SK-N-SH (cell line): ENCODE data around the gene ZHX3.

Source experiments
- CHD2 ChIP-seq: fragments of 150-350 bp; IDR thresholded peaks from 2 replicates; pipeline ENCODE4 v1.6.1; 2018; ENCODE audit warnings: low read length; ENCODE audit not compliant: partially characterized antibody
- FOXM1 ChIP-seq: IDR thresholded peaks from 2 replicates; pipeline ENCODE4 v1.4.0; 2012; ENCODE audit warnings: low read depth, mild to moderate bottlenecking
- JUND ChIP-seq: IDR thresholded peaks from 2 replicates; pipeline ENCODE4 v1.4.0; 2012
- NFIC ChIP-seq: IDR thresholded peaks from 2 replicates; pipeline ENCODE4 v1.4.0; 2012; ENCODE audit warnings: borderline replicate concordance
- POLR2AphosphoS5 ChIP-seq: IDR thresholded peaks from 2 replicates; pipeline ENCODE4 v1.6.1; 2012; ENCODE audit warnings: low read depth, low read length
- RAD21 ChIP-seq: IDR thresholded peaks from 2 replicates; pipeline ENCODE4 v1.6.1; 2012; ENCODE audit warnings: mild to moderate bottlenecking, low read length
- RCOR1 ChIP-seq: fragments of 150-350 bp; IDR thresholded peaks from 2 replicates; pipeline ENCODE4 v1.6.1; 2017; ENCODE audit warnings: antibody characterized with exemption, low read length
- RXRA ChIP-seq: IDR thresholded peaks from 2 replicates; pipeline ENCODE4 v1.4.0; 2012; ENCODE audit warnings: low read depth, mild to moderate bottlenecking, borderline replicate concordance
- SMC3 ChIP-seq: IDR thresholded peaks from 2 replicates; pipeline ENCODE4 v1.6.1; 2012; ENCODE audit warnings: low read depth, low read length, improper control_type of control experiment
- TAF1 ChIP-seq: IDR thresholded peaks from 2 replicates; pipeline ENCODE4 v1.6.1; 2012; ENCODE audit warnings: low read depth, mild to moderate bottlenecking, low read length, moderate library complexity, borderline replicate concordance
- TF ChIP-seq, protein P1 (sequence below): fragments of 200-600 bp; sonication (generic); IDR thresholded peaks from 2 replicates; pipeline ENCODE4 v1.6.1; 2017; ENCODE audit warnings: antibody characterized with exemption, mild to moderate bottlenecking, moderate library complexity
- TF ChIP-seq, protein P2 (sequence below): fragments of 150-350 bp; IDR thresholded peaks from 2 replicates; pipeline ENCODE4 v1.6.1; 2017; ENCODE audit warnings: antibody characterized with exemption, low read length, low read depth, borderline replicate concordance
- TF ChIP-seq, protein P3 (sequence below): IDR thresholded peaks from 2 replicates; pipeline ENCODE4 v1.4.0; 2012; ENCODE audit warnings: low read depth, borderline replicate concordance

GRCh38 chr20:41135888-41136679 lies 181.4 kb downstream of the ZHX3 start:
- TF ChIP-seq, protein P1, sequence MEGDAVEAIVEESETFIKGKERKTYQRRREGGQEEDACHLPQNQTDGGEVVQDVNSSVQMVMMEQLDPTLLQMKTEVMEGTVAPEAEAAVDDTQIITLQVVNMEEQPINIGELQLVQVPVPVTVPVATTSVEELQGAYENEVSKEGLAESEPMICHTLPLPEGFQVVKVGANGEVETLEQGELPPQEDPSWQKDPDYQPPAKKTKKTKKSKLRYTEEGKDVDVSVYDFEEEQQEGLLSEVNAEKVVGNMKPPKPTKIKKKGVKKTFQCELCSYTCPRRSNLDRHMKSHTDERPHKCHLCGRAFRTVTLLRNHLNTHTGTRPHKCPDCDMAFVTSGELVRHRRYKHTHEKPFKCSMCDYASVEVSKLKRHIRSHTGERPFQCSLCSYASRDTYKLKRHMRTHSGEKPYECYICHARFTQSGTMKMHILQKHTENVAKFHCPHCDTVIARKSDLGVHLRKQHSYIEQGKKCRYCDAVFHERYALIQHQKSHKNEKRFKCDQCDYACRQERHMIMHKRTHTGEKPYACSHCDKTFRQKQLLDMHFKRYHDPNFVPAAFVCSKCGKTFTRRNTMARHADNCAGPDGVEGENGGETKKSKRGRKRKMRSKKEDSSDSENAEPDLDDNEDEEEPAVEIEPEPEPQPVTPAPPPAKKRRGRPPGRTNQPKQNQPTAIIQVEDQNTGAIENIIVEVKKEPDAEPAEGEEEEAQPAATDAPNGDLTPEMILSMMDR, result no peak
- TF ChIP-seq POLR2AphosphoS5, result no peak
- TF ChIP-seq, protein P2, sequence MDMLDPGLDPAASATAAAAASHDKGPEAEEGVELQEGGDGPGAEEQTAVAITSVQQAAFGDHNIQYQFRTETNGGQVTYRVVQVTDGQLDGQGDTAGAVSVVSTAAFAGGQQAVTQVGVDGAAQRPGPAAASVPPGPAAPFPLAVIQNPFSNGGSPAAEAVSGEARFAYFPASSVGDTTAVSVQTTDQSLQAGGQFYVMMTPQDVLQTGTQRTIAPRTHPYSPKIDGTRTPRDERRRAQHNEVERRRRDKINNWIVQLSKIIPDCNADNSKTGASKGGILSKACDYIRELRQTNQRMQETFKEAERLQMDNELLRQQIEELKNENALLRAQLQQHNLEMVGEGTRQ, result no peak
- no peak for TF ChIP-seq TAF1
- no peak for TF ChIP-seq RCOR1
- no peak for TF ChIP-seq SMC3
- no peak for TF ChIP-seq RAD21
- TF ChIP-seq, protein P3, sequence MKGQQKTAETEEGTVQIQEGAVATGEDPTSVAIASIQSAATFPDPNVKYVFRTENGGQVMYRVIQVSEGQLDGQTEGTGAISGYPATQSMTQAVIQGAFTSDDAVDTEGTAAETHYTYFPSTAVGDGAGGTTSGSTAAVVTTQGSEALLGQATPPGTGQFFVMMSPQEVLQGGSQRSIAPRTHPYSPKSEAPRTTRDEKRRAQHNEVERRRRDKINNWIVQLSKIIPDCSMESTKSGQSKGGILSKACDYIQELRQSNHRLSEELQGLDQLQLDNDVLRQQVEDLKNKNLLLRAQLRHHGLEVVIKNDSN, result no peak
- no peak for TF ChIP-seq RXRA
- TF ChIP-seq JUND, result no peak
- TF ChIP-seq CHD2, result no peak
- TF ChIP-seq FOXM1, result no peak
- no peak for TF ChIP-seq NFIC
